T-cell (primary cell): ENCODE data around the gene CFAP74. TPM values are rescaled to one million over a fixed set of nuclear protein-coding genes. Genes with fewer than 3 reads are reported as not detected.

Experiments used
- ATAC-seq, 4 experiments: fragments of 200-7000 bp in 3 of 4; fragments of 150-1000 bp in 1 of 4; cut with Tn5 transposase; replicated peaks in 1 of 4; 1 replicate in 3 of 4; 2 replicates in 1 of 4; pipeline ENCODE4 v1.10.0; 2021; ENCODE audit warnings: moderate library complexity in 3 of 4, mild to moderate bottlenecking in 2 of 4, moderate number of reproducible peaks in 1 of 4
- CTCF ChIA-PET, 2 donors: fragments of 300-600 bp; sonication (Branson Sonifier 250); formaldehyde crosslinking; loops; one replicate each; lab custom pipeline; 2022; ENCODE audit warnings: antibody characterized with exemption in 2 of 2; lab: Charles Lee
- POLR2A ChIA-PET, 2 donors: fragments of 300-600 bp; sonication (Branson Sonifier 250); formaldehyde crosslinking; loops; one replicate each; lab custom pipeline; 2022; ENCODE audit warnings: antibody characterized with exemption in 2 of 2; lab: Charles Lee
- DNase-seq, 35 experiments: peaks; one replicate each; pipeline versions ENCODE4 v3.0.0 to v3.0.0-alpha.2; 2013 to 2023
- H3K27ac ChIP-seq: one replicate; pipeline ENCODE4 v1.5.1; 2013; ENCODE audit warnings: low read length
- H3K27me3 ChIP-seq, 2 experiments: replicated peaks in 1 of 2; 1 replicate in 1 of 2; 2 replicates in 1 of 2; pipeline versions ENCODE4 v1.6.1 to v1.7.0; 2013; ENCODE audit warnings: low read length in 1 of 2, mixed read lengths in 1 of 2; ENCODE audit not compliant: control insufficient read depth in 2 of 2, insufficient read depth in 2 of 2; ENCODE audit errors: extremely low read depth in 1 of 2
- H3K36me3 ChIP-seq, 2 donors: 1 replicate in 1 of 2; 2 replicates in 1 of 2; pipeline versions ENCODE4 v1.6.1 to v1.7.0; 2013; ENCODE audit warnings: low read length in 1 of 2; ENCODE audit not compliant: control insufficient read depth in 2 of 2, insufficient read depth in 1 of 2; ENCODE audit errors: extremely low read depth in 1 of 2
- H3K4me1 ChIP-seq, 2 experiments: 1 replicate in 1 of 2; 2 replicates in 1 of 2; pipeline versions ENCODE4 v1.6.1 to v1.7.0; 2013; ENCODE audit warnings: low read length in 2 of 2, mixed read lengths in 1 of 2; ENCODE audit not compliant: insufficient read depth in 2 of 2, control insufficient read depth in 1 of 2; ENCODE audit errors: extremely low read depth in 1 of 2
- H3K4me3 ChIP-seq, 2 donors: 1 replicate in 1 of 2; 2 replicates in 1 of 2; pipeline versions ENCODE4 v1.5.1 to v1.7.0; 2013; ENCODE audit warnings: mild to moderate bottlenecking in 2 of 2, low read length in 1 of 2, moderate library complexity in 1 of 2; ENCODE audit not compliant: control insufficient read depth in 1 of 2; ENCODE audit errors: extremely low read depth in 1 of 2
- H3K9me3 ChIP-seq: 2 replicates; pipeline ENCODE4 v1.7.0; 2013
- H3K27ac Mint-ChIP-seq, 2 donors: one replicate each; pipeline ENCODE4 v1.8.0; 2020 to 2021; ENCODE audit warnings: mild to moderate bottlenecking in 2 of 2, mixed read lengths in 2 of 2
- H3K27me3 Mint-ChIP-seq, 2 donors: one replicate each; pipeline ENCODE4 v1.8.0; 2021 to 2022; ENCODE audit warnings: mixed read lengths in 2 of 2
- H3K36me3 Mint-ChIP-seq: one replicate; pipeline ENCODE4 v1.8.0; 2021; ENCODE audit warnings: mixed read lengths
- H3K4me1 Mint-ChIP-seq, 3 donors: one replicate each; pipeline ENCODE4 v1.8.0; 2020 to 2022; ENCODE audit warnings: mixed read lengths in 3 of 3, mild to moderate bottlenecking in 1 of 3
- H3K4me3 Mint-ChIP-seq, 3 donors: one replicate each; pipeline ENCODE4 v1.8.0; 2020 to 2022; ENCODE audit warnings: mild to moderate bottlenecking in 3 of 3, mixed read lengths in 3 of 3, moderate library complexity in 3 of 3
- H3K9me3 Mint-ChIP-seq, 3 donors: one replicate each; pipeline ENCODE4 v1.8.0; 2020 to 2022; ENCODE audit warnings: mixed read lengths in 3 of 3
- WGBS: methylation state at CpG from one replicate; pipeline ENCODE4 v1.1.5; 2013; ENCODE audit warnings: missing lambda C conversion rate; ENCODE audit not compliant: insufficient coverage; 5-methylcytosine and 5-hydroxymethylcytosine counted together
- total RNA-seq, 35 experiments: library from RNA in 6 of 35; stranded (reverse) in 6 of 35; fragments of 120-200 nt in 1 of 35; gene quantifications; one replicate each; pipeline versions ENCODE4 v1.2.1 to v1.2.4 and lab custom pipeline; 2013 to 2026

The CFAP74 gene
- total RNA-seq, 5 donors from 2014 or later (not counting 1 experiment from before 2014, with no cell fraction given), result not detected

- H3K4me1 Mint-ChIP-seq, result peaks cover 0 to 11% (median 0%) of the 10 kb centered on the region in 3 donors
- no peaks in the 10 kb centered on the region for H3K27me3 Mint-ChIP-seq
- H3K36me3 Mint-ChIP-seq, result no peaks in the 10 kb centered on the region
- 87% methylated on average over 9 of the region's 16 CpGs for WGBS
- no peak for ATAC-seq
- no peaks in the 10 kb centered on the region for H3K9me3 Mint-ChIP-seq
- CTCF ChIA-PET, result no interaction called here
- Histone ChIP-seq H3K4me1 (peaks cover 0 to 28% of the 10 kb centered on the region in 2 experiments), H3K9me3 (no peaks in the 10 kb centered on the region), H3K4me3 (no peak overlapping the region), H3K27me3 (peaks cover 0 to 4% of the 10 kb centered on the region in 2 experiments), H3K36me3 (no peaks in the 10 kb centered on the region), H3K27ac (no peak overlapping the region)
- no peak overlapping the region for H3K27ac Mint-ChIP-seq
- POLR2A ChIA-PET, result interaction anchor here in 1 of 2 donors (0.5 kb wide), 1 partner anchor 45 kb away, joined by 7 read pairs; no protein-coding TSS in a partner anchor
- DNase-seq, result no peak
- no peak overlapping the region for H3K4me3 Mint-ChIP-seq
These were observed 81.5 kb downstream of the CFAP74 start for GRCh38 chr1:1921901-1922701.

DNA sequence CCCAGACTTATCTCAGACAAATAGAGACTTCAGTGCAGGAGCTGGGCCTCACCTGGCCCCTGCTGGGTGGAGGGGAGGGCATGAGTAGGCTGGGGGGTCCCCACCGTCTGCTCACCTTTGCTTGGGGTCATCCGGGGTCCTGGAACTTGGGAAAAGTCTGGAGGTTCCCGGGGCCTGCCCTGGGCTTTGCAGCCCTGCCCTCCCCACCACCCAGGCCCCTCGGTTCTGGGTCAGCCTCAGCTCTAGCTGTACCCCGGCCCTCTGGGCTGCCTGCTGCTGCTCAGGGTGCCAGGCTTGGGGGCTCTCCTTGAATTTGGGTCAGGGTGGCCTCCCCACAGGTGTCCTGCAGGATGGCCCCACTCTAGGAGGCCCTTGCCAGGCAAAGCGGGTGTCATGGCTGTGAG lies 82.1 kb downstream of the CFAP74 start:
- CTCF ChIA-PET, result no interaction called here
- DNase-seq, result no peak

GRCh38 chr1:1920608-1921458 lies 82.8 kb downstream of the CFAP74 start:
- ChIA-PET CTCF (no interaction called here), POLR2A (no interaction called here)
- Histone ChIP-seq H3K9me3 (no peaks in the 10 kb centered on the region), H3K4me1 (peaks cover 0 to 28% of the 10 kb centered on the region in 2 experiments), H3K36me3 (no peaks in the 10 kb centered on the region), H3K27ac (peak overlapping the region; percentile 63), H3K4me3 (no peak overlapping the region), H3K27me3 (peaks cover 0 to 8% of the 10 kb centered on the region in 2 experiments)
- Mint-ChIP-seq H3K4me3 (no peak overlapping the region), H3K4me1 (peaks cover 0 to 11% (median 0%) of the 10 kb centered on the region in 3 donors), H3K27ac (no peak overlapping the region), H3K36me3 (no peaks in the 10 kb centered on the region), H3K9me3 (no peaks in the 10 kb centered on the region), H3K27me3 (no peaks in the 10 kb centered on the region)
- DNase-seq (no peak), ATAC-seq (no peak)
- 89% methylated on average over 24 of the region's 27 CpGs for WGBS

More for the DNA sequence above, 82.1 kb downstream of the CFAP74 start:
- ATAC-seq, result no peak
- Histone ChIP-seq H3K36me3 (no peaks in the 10 kb centered on the region), H3K4me3 (no peak overlapping the region), H3K27ac (no peak overlapping the region), H3K4me1 (peaks cover 0 to 28% of the 10 kb centered on the region in 2 experiments), H3K9me3 (no peaks in the 10 kb centered on the region), H3K27me3 (peaks cover 0 to 4% of the 10 kb centered on the region in 2 experiments)
- Mint-ChIP-seq H3K36me3 (no peaks in the 10 kb centered on the region), H3K4me1 (peaks cover 0 to 11% (median 0%) of the 10 kb centered on the region in 3 donors), H3K4me3 (no peak overlapping the region), H3K27ac (no peak overlapping the region), H3K27me3 (no peaks in the 10 kb centered on the region), H3K9me3 (no peaks in the 10 kb centered on the region)
- 78% methylated on average over 4 of the region's 6 CpGs for WGBS
- POLR2A ChIA-PET, result no interaction called here

DNA sequence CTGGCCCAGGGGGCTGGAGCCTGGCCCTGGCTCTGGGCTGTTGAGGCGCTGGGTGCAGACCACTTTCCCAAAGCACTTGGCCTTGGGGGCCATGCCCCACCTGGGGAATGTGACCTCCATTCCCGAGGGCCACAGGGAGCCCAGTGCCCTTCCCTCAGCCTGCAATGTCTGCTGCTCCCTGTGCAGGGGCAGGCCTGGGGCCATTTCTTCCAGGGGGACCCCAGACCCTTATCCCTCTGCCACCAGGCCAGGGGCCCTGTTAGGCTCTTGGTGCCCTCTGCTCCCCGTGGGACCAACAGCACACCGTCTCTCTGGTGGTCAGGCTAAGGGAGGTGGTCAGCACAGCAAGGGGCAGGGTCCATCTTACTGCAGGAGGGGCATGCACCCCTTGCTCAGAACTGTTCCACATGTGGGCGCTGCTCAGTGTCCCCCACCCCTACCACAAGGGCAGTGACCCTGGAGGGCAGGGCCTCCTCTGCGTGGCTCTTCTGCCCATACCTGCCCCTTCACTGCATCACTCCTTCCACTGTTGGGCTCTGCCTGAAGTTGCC lies 83.5 kb downstream of the CFAP74 start:
- Mint-ChIP-seq H3K4me3 (peak overlapping the region in 1 of 3 donors; percentile 62), H3K27me3 (no peaks in the 10 kb centered on the region), H3K27ac (no peak overlapping the region), H3K36me3 (no peaks in the 10 kb centered on the region), H3K9me3 (no peaks in the 10 kb centered on the region), H3K4me1 (peaks cover 0 to 11% (median 0%) of the 10 kb centered on the region in 3 donors)
- no peaks in the 10 kb centered on the region for H3K36me3 ChIP-seq
- H3K27ac ChIP-seq, result peak overlapping the region; percentile 63
- H3K27me3 ChIP-seq, result peaks cover 0 to 11% of the 10 kb centered on the region in 2 experiments
- H3K4me1 ChIP-seq, result peaks cover 0 to 28% of the 10 kb centered on the region in 2 experiments
- 87% methylated on average over 6 of the region's 6 CpGs for WGBS
- DNase-seq (no peak), ATAC-seq (no peak)
- CTCF ChIA-PET, result no interaction called here
- POLR2A ChIA-PET, result no interaction called here
- H3K4me3 ChIP-seq, result peak overlapping the region in 1 of 2 donors; percentile 39
- H3K9me3 ChIP-seq, result no peaks in the 10 kb centered on the region

DNA sequence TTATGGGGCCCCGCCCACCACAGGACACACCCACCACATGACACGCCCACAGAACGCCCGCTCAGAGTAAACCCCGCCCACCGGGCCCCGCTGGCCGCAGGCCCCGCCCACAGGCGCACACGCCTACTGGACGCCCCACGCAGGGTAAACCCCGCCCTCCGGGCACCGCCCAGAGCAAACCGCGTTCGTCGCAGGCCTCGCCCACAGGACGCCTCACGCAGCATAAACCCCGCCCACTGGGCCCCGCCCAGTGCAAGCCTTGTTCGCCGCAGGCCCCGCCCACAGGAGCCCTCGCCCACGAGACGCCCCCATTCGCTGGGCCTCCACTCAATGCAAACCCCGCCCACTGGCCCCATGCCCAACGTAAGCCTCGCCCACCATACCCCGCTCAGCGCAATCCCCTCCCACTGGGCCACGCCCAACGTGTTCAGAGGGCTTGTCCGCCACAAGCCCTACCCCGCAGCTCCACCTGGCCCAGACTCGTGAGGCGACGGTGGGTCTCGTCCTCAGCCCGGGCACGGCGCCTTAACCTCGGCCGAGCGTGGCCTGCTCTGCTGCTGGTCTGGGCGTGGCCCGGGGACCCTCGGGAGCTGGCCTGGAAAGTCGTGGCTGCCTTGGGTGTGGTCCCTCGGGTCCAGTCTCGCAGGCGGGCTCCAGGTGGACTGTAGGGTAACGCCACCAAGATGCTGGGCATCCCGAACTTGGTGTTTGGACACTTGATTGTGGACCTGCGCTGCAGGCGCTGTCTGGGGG lies 84.1 kb downstream of the CFAP74 start:
- H3K4me3 ChIP-seq, result peak overlapping the region; percentile 35 to 39
- H3K27ac ChIP-seq, result peak overlapping the region; percentile 63
- POLR2A ChIA-PET, result no interaction called here
- CTCF ChIA-PET, result no interaction called here
- Mint-ChIP-seq H3K4me1 (peaks cover 0 to 11% (median 0%) of the 10 kb centered on the region in 3 donors), H3K4me3 (peak overlapping the region; percentile 62 to 69 (median 64)), H3K27me3 (no peaks in the 10 kb centered on the region), H3K9me3 (no peaks in the 10 kb centered on the region), H3K36me3 (no peaks in the 10 kb centered on the region), H3K27ac (peak overlapping the region; percentile 43 to 72)
- H3K36me3 ChIP-seq, result no peaks in the 10 kb centered on the region
- peak; percentile 86 to 93 (median 89) for ATAC-seq
- DNase-seq, result peak; percentile 98 to 100 (median 100)
- no peaks in the 10 kb centered on the region for H3K9me3 ChIP-seq
- H3K27me3 ChIP-seq, result peaks cover 0 to 17% of the 10 kb centered on the region in 2 experiments
- peaks cover 0 to 28% of the 10 kb centered on the region in 2 experiments for H3K4me1 ChIP-seq
- 13% methylated on average over 62 of the region's 62 CpGs for WGBS
